ENCODE results near the gene CDH4. TPM values are rescaled to one million over a fixed set of nuclear protein-coding genes. Genes with fewer than 3 reads are reported as not detected.

CDH4 gene
- total and polyA plus RNA-seq, 4 donors: 0.06 to 0.10 TPM; not detected in 2

GRCh38 chr20:61953037-61954021, 701.3 kb downstream of the CDH4 start:
- no peaks in the 10 kb centered on the region for H3K36me3 ChIP-seq (ENCODE audit: control insufficient read depth in 1 of 2, insufficient read depth in 2 of 2, low read length in 1 of 2)
- peak in 1 of 2 donors; percentile 47 for DNase-seq
- no peak for ATAC-seq (ENCODE audit: low FRiP score)

GRCh38 chr20:61954276-61955021, 702.4 kb downstream of the CDH4 start:
- Histone ChIP-seq H3K27ac (ENCODE audit: low read depth in 1 of 2, low read length in 2 of 2) (no peak overlapping the region), H3K9me3 (ENCODE audit: control insufficient read depth, low read length) (no peaks in the 10 kb centered on the region), H3K36me3 (ENCODE audit: control insufficient read depth in 1 of 2, insufficient read depth in 2 of 2, low read length in 1 of 2) (no peaks in the 10 kb centered on the region), H3K27me3 (ENCODE audit: control insufficient read depth in 1 of 2, insufficient read depth in 2 of 2, low read length in 1 of 2) (no peaks in the 10 kb centered on the region), H3K4me1 (ENCODE audit: control insufficient read depth in 1 of 2, insufficient read depth in 2 of 2, low read length in 2 of 2) (no peaks in the 10 kb centered on the region), H3K4me3 (ENCODE audit: low read length in 2 of 2) (no peak overlapping the region)
- 64 to 76% methylated on average over 16 of the region's 16 CpGs for WGBS, 2 donors
- DNase-seq (peak in 1 of 2 donors; percentile 54), ATAC-seq (ENCODE audit: low FRiP score) (no peak)
- intact Hi-C loops (cut with DNase I): no loop called here

More at GRCh38 chr20:61953037-61954021, 701.3 kb downstream of the CDH4 start:
- no peaks in the 10 kb centered on the region for H3K9me3 ChIP-seq (ENCODE audit: control insufficient read depth, low read length)
- no peaks in the 10 kb centered on the region for H3K27me3 ChIP-seq (ENCODE audit: control insufficient read depth in 1 of 2, insufficient read depth in 2 of 2, low read length in 1 of 2)
- 90 to 92% methylated on average over 20 of the region's 20 CpGs for WGBS, 2 donors
- intact Hi-C loops (cut with DNase I): no loop called here
- no peak overlapping the region for H3K27ac ChIP-seq (ENCODE audit: low read depth in 1 of 2, low read length in 2 of 2)
- H3K4me1 ChIP-seq (ENCODE audit: control insufficient read depth in 1 of 2, insufficient read depth in 2 of 2, low read length in 2 of 2): no peaks in the 10 kb centered on the region
- no peak overlapping the region for H3K4me3 ChIP-seq (ENCODE audit: low read length in 2 of 2)

- no peaks in the 10 kb centered on the region for H3K36me3 ChIP-seq (ENCODE audit: control insufficient read depth in 1 of 2, insufficient read depth in 2 of 2, low read length in 1 of 2)
- no peaks in the 10 kb centered on the region for H3K27me3 ChIP-seq (ENCODE audit: control insufficient read depth in 1 of 2, insufficient read depth in 2 of 2, low read length in 1 of 2)
- intact Hi-C loops (cut with DNase I): no loop called here
- H3K27ac ChIP-seq (ENCODE audit: low read depth in 1 of 2, low read length in 2 of 2): no peak overlapping the region
- 31 to 32% methylated on average over 6 of the region's 6 CpGs for WGBS, 2 donors
- no peaks in the 10 kb centered on the region for H3K4me1 ChIP-seq (ENCODE audit: control insufficient read depth in 1 of 2, insufficient read depth in 2 of 2, low read length in 2 of 2)
- no peak overlapping the region for H3K4me3 ChIP-seq (ENCODE audit: low read length in 2 of 2)
- ATAC-seq (ENCODE audit: low FRiP score) (no peak), DNase-seq (no peak)
- no peaks in the 10 kb centered on the region for H3K9me3 ChIP-seq (ENCODE audit: control insufficient read depth, low read length)
These were observed 703.8 kb downstream of the CDH4 start for GRCh38 chr20:61955668-61956395.

- WGBS, 2 donors: 18 to 20% methylated on average over 12 of the region's 12 CpGs
- DNase-seq: no peak
These were observed 704.6 kb downstream of the CDH4 start for GRCh38 chr20:61956396-61957342.

GRCh38 chr20:61957961-61958715, 706.1 kb downstream of the CDH4 start:
- intact Hi-C loops (cut with DNase I): no loop called here

More at GRCh38 chr20:61956396-61957342, 704.6 kb downstream of the CDH4 start:
- no peak overlapping the region for H3K4me3 ChIP-seq (ENCODE audit: low read length in 2 of 2)
- H3K27ac ChIP-seq (ENCODE audit: low read depth in 1 of 2, low read length in 2 of 2): no peak overlapping the region
- intact Hi-C loops (cut with DNase I): no loop called here
- no peak for ATAC-seq (ENCODE audit: low FRiP score)
- H3K27me3 ChIP-seq (ENCODE audit: control insufficient read depth in 1 of 2, insufficient read depth in 2 of 2, low read length in 1 of 2): no peaks in the 10 kb centered on the region
- H3K36me3 ChIP-seq (ENCODE audit: control insufficient read depth in 1 of 2, insufficient read depth in 2 of 2, low read length in 1 of 2): no peaks in the 10 kb centered on the region
- H3K9me3 ChIP-seq (ENCODE audit: control insufficient read depth, low read length): no peaks in the 10 kb centered on the region
- H3K4me1 ChIP-seq (ENCODE audit: control insufficient read depth in 1 of 2, insufficient read depth in 2 of 2, low read length in 2 of 2): no peaks in the 10 kb centered on the region

GRCh38 chr20:61958773-61959700, 707.0 kb downstream of the CDH4 start:
- Histone ChIP-seq H3K4me1 (ENCODE audit: control insufficient read depth in 1 of 2, insufficient read depth in 2 of 2, low read length in 2 of 2) (no peaks in the 10 kb centered on the region), H3K9me3 (ENCODE audit: control insufficient read depth, low read length) (no peaks in the 10 kb centered on the region), H3K4me3 (ENCODE audit: low read length in 2 of 2) (no peak overlapping the region), H3K27me3 (ENCODE audit: control insufficient read depth in 1 of 2, insufficient read depth in 2 of 2, low read length in 1 of 2) (no peaks in the 10 kb centered on the region), H3K36me3 (ENCODE audit: control insufficient read depth in 1 of 2, insufficient read depth in 2 of 2, low read length in 1 of 2) (no peaks in the 10 kb centered on the region), H3K27ac (ENCODE audit: low read depth in 1 of 2, low read length in 2 of 2) (no peak overlapping the region)
- ATAC-seq (ENCODE audit: low FRiP score): no peak
- intact Hi-C loops (cut with DNase I): no loop called here
- 51 to 62% methylated on average over 22 of the region's 22 CpGs for WGBS, 2 donors
- peak in 1 of 2 donors; percentile 25 for DNase-seq

More at GRCh38 chr20:61957961-61958715, 706.1 kb downstream of the CDH4 start:
- no peak overlapping the region for H3K27ac ChIP-seq (ENCODE audit: low read depth in 1 of 2, low read length in 2 of 2)
- no peaks in the 10 kb centered on the region for H3K4me1 ChIP-seq (ENCODE audit: control insufficient read depth in 1 of 2, insufficient read depth in 2 of 2, low read length in 2 of 2)
- 85 to 86% methylated on average over 12 of the region's 12 CpGs for whole genome bisulfite sequencing, 2 donors
- no peaks in the 10 kb centered on the region for H3K36me3 ChIP-seq (ENCODE audit: control insufficient read depth in 1 of 2, insufficient read depth in 2 of 2, low read length in 1 of 2)
- ATAC-seq (ENCODE audit: low FRiP score) (no peak), DNase-seq (peak in 1 of 2 donors; percentile 33)
- H3K9me3 ChIP-seq (ENCODE audit: control insufficient read depth, low read length): no peaks in the 10 kb centered on the region
- H3K4me3 ChIP-seq (ENCODE audit: low read length in 2 of 2): no peak overlapping the region
- no peaks in the 10 kb centered on the region for H3K27me3 ChIP-seq (ENCODE audit: control insufficient read depth in 1 of 2, insufficient read depth in 2 of 2, low read length in 1 of 2)

- DNase-seq (peak in 1 of 2 donors; percentile 58), ATAC-seq (ENCODE audit: low FRiP score) (no peak)
- Histone ChIP-seq H3K9me3 (ENCODE audit: control insufficient read depth, low read length) (no peaks in the 10 kb centered on the region), H3K4me1 (ENCODE audit: control insufficient read depth in 1 of 2, insufficient read depth in 2 of 2, low read length in 2 of 2) (no peaks in the 10 kb centered on the region), H3K4me3 (ENCODE audit: low read length in 2 of 2) (no peak overlapping the region), H3K27ac (ENCODE audit: low read depth in 1 of 2, low read length in 2 of 2) (no peak overlapping the region), H3K36me3 (ENCODE audit: control insufficient read depth in 1 of 2, insufficient read depth in 2 of 2, low read length in 1 of 2) (no peaks in the 10 kb centered on the region), H3K27me3 (ENCODE audit: control insufficient read depth in 1 of 2, insufficient read depth in 2 of 2, low read length in 1 of 2) (no peaks in the 10 kb centered on the region)
- 91 to 98% methylated on average over 12 of the region's 12 CpGs for WGBS, 2 donors
- intact Hi-C loops (cut with DNase I): no loop called here
These were observed 708.8 kb downstream of the CDH4 start for GRCh38 chr20:61960836-61961235.
